Measurements from ENCODE around the gene IL31RA.
A peak's percentile ranks its signal among the peaks of the same experiment; 100 is the strongest.

Gene IL31RA

GRCh38 chr5:55860709-55861108, 9.6 kb downstream of the IL31RA start:
- DNase-seq: no peak

GRCh38 chr5:55864606-55865541, 13.7 kb downstream of the IL31RA start:
- no peak for DNase-seq

GRCh38 chr5:55865831-55866230, 14.7 kb downstream of the IL31RA start:
- DNase-seq: no peak

GRCh38 chr5:55866485-55866884, 15.3 kb downstream of the IL31RA start:
- no peak for DNase-seq

- DNase-seq: no peak
These were observed 15.8 kb downstream of the IL31RA start for GRCh38 chr5:55866934-55867333.

- DNase-seq: no peak
These were observed 17.7 kb downstream of the IL31RA start for GRCh38 chr5:55868846-55869245.

- no peak for DNase-seq
These were observed 18.7 kb downstream of the IL31RA start for GRCh38 chr5:55869847-55870246.

GRCh38 chr5:55873234-55873633, 22.1 kb downstream of the IL31RA start:
- DNase-seq: no peak

- DNase-seq: no peak
These were observed 26.5 kb downstream of the IL31RA start for GRCh38 chr5:55877655-55878054.

- DNase-seq: no peak
These were observed 29.3 kb downstream of the IL31RA start for GRCh38 chr5:55880453-55880852.

GRCh38 chr5:55885359-55885758, 34.2 kb downstream of the IL31RA start:
- DNase-seq: no peak

- DNase-seq: no peak
These were observed 37.0 kb downstream of the IL31RA start for GRCh38 chr5:55888205-55888604.

GRCh38 chr5:55892479-55892878, 41.3 kb downstream of the IL31RA start:
- no peak for DNase-seq

GRCh38 chr5:55894135-55894534, 43.0 kb downstream of the IL31RA start:
- no peak for DNase-seq

- DNase-seq: no peak
These were observed 44.2 kb downstream of the IL31RA start for GRCh38 chr5:55895346-55895745.

- DNase-seq: no peak
These were observed 45.1 kb downstream of the IL31RA start for GRCh38 chr5:55896238-55896637.

- DNase-seq: no peak
These were observed 45.5 kb downstream of the IL31RA start for GRCh38 chr5:55896663-55897062.

- no peak for DNase-seq
These were observed 46.2 kb downstream of the IL31RA start for GRCh38 chr5:55897206-55897894.

- no peak for DNase-seq
These were observed 46.7 kb downstream of the IL31RA start for GRCh38 chr5:55897905-55898304.

GRCh38 chr5:55899344-55899743, 48.2 kb downstream of the IL31RA start:
- no peak for DNase-seq

GRCh38 chr5:55900068-55900467, 48.9 kb downstream of the IL31RA start:
- DNase-seq: no peak

- no peak for DNase-seq
These were observed 49.6 kb downstream of the IL31RA start for GRCh38 chr5:55900776-55901175.

- no peak for DNase-seq
These were observed 51.5 kb downstream of the IL31RA start for GRCh38 chr5:55902696-55903095.

GRCh38 chr5:55903121-55903701, 52.1 kb downstream of the IL31RA start:
- peak; percentile 44 for DNase-seq
